GM23248 (cell line): Measurements from ENCODE around the gene PCDHA11.

Experiments
- EZH2 ChIP-seq: fragments of 200-600 bp; sonication (generic); IDR thresholded peaks from 2 replicates; pipeline ENCODE4 v1.6.1; 2018; ENCODE audit warnings: antibody characterized with exemption, mild to moderate bottlenecking; ENCODE audit not compliant: insufficient read depth, poor library complexity, severe bottlenecking
- EZH2phosphoT487 ChIP-seq: fragments of 200-600 bp; sonication (generic); IDR thresholded peaks from 2 replicates; pipeline ENCODE4 v1.6.1; 2018; ENCODE audit warnings: antibody characterized with exemption, moderate library complexity, mild to moderate bottlenecking, low read depth; ENCODE audit not compliant: insufficient read depth

- TF ChIP-seq EZH2 (no peak), EZH2phosphoT487 (no peak)
Observed at GRCh38 chr5:140869555-140869886, 764 bp downstream of the PCDHA11 start.
